PC-3 (cell line): Measurements from ENCODE around the gene EPHA2.

Source experiments
- CTCF ChIP-seq: fragments of 300-600 bp; sonication (generic); conservative IDR thresholded peaks from 2 replicates; pipeline ENCODE4 v1.5.1; 2017; ENCODE audit warnings: antibody characterized with exemption, low read depth, mild to moderate bottlenecking, low read length
- EZH2 ChIP-seq: fragments of 300-600 bp; sonication (generic); IDR thresholded peaks from one replicate; pipeline ENCODE4 v1.6.1; 2017; ENCODE audit warnings: antibody characterized with exemption, mild to moderate bottlenecking, low read length; ENCODE audit not compliant: unreplicated experiment

DNA sequence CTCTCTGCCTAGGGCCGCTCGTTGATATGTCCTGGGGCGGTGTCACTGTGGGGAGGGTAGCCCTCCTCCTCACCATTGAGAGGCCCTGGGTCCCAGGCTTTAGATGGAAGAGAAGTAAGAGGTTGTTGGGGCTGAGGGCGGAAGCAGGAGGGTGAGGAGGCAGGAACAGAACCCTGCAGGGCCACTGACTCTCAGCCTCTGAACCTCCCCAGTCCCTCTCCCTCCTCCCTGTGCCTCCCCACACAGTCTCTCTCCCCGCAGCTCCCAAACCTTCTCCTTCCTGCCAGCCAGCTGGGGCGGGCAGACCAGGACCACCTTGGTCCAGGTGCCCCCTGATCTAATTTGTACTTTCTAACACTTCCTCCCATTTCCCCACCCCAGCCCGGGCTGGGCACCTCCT is 68.1 kb downstream of the EPHA2 start:
- no peak for TF ChIP-seq CTCF
- no peak for TF ChIP-seq EZH2
